ENCODE data around the gene SDC3. TPM values are rescaled to one million over a fixed set of nuclear protein-coding genes. Genes with fewer than 3 reads are reported as not detected.

SDC3 gene
- total and polyA plus RNA-seq, 11 donors = 16.8 to 83.4 (median 28.8) TPM

DNA sequence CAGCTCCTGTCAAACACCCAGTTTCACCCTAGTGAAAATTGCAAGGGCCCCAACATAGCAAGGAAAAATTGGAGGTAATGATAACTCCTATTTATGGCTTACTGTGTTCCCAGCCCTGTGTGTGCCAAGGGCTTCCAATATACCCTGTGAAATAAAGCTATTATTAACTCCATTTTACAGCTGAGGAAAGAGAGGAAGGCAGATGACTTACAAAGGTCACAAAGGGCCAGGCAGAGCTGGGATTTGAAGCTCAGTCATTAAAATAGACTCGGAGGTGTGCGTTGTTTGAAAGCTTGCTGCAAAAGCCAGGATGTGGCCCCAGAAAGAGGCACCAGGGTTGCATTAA, 20.2 kb upstream of the SDC3 start:
- Histone ChIP-seq H3K4me3 (no peak overlapping the region), H3K4me1 (peaks cover 0 to 9% (median 0%) of the 10 kb centered on the region in 12 donors), H3K27me3 (no peaks in the 10 kb centered on the region), H3K9me3 (no peaks in the 10 kb centered on the region), H3K36me3 (peaks cover 0 to 32% (median 21%) of the 10 kb centered on the region in 9 donors), H3K27ac (peak overlapping the region in 1 of 12 donors; percentile 0)
- intact Hi-C loops (cut with DNase I) = loop anchor here in 2 of 10 donors (5.0 kb wide), 2 partner anchors 196 to 206 kb away; partner anchors contain the start of gene MATN1 (in 1 of the 2)
- ATAC-seq (no peak), DNase-seq (no peak)
- 78 to 93% (median 87%) methylated on average over 2 of the region's 2 CpGs for WGBS, 4 donors
- no peak for TF ChIP-seq POLR2A (IDR thresholded peaks at IDR 0.05)
- TF ChIP-seq, protein P1, sequence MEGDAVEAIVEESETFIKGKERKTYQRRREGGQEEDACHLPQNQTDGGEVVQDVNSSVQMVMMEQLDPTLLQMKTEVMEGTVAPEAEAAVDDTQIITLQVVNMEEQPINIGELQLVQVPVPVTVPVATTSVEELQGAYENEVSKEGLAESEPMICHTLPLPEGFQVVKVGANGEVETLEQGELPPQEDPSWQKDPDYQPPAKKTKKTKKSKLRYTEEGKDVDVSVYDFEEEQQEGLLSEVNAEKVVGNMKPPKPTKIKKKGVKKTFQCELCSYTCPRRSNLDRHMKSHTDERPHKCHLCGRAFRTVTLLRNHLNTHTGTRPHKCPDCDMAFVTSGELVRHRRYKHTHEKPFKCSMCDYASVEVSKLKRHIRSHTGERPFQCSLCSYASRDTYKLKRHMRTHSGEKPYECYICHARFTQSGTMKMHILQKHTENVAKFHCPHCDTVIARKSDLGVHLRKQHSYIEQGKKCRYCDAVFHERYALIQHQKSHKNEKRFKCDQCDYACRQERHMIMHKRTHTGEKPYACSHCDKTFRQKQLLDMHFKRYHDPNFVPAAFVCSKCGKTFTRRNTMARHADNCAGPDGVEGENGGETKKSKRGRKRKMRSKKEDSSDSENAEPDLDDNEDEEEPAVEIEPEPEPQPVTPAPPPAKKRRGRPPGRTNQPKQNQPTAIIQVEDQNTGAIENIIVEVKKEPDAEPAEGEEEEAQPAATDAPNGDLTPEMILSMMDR (IDR thresholded peaks at IDR 0.05) = no peak

DNA sequence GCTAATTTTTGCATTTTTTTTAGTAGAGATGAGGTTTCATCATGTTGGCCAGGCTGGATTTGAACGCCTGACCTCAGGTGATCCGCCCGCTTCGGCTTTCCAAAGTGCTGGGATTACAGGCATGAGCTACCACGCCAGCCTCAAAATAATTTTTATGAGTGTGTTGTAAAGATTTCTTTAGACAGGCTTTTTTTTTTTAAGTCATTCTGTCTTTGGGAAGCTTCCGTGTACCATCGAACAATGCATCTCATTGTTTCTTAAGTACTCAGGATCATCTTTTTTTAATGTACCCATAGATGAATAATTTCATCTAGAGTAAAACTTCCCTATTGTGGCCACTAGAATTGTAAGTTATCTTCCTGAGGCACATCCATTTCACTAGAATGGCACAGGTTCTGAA, 19.6 kb upstream of the SDC3 start:
- intact Hi-C loops (cut with DNase I) = loop anchor here in 2 of 10 donors (5.0 kb wide), 2 partner anchors 196 to 206 kb away; partner anchors contain the start of gene MATN1 (in 1 of the 2)

DNA sequence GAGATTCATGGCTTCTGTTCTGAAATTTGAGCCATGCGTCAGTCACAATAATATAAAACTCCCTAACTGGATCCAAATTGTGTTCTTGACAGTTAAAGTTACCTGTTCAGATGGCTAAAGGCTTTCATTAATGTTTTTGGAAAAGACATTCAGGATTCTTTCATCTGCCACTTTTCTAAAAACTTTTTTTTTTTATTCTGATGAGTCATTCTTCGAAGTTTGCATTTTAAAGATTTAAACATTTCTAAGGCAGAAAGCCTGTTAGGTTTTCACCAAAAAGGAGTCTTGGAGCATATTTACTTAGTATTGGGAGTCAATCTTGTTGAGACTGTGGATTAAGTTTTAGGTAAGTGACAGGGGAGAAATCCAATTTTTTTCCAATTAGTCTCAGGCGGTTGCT, 18.9 kb upstream of the SDC3 start:
- TF ChIP-seq, protein P1 (IDR thresholded peaks at IDR 0.05) = no peak
- no peak for TF ChIP-seq POLR2A (IDR thresholded peaks at IDR 0.05)
- WGBS, 4 donors = 91 to 96% (median 94%) methylated on average over 3 of the region's 3 CpGs
- no peaks in the 10 kb centered on the region for H3K27me3 ChIP-seq
- ATAC-seq (no peak), DNase-seq (no peak)
- H3K4me3 ChIP-seq = no peak overlapping the region
- intact Hi-C loops (cut with DNase I) = loop anchor here in 2 of 10 donors (5.0 kb wide), 2 partner anchors 195 to 205 kb away; partner anchors contain the start of gene MATN1 (in 1 of the 2)
- H3K4me1 ChIP-seq = peaks cover 0 to 9% (median 0%) of the 10 kb centered on the region in 12 donors
- H3K27ac ChIP-seq = no peak overlapping the region
- peaks cover 0 to 21% (median 10%) of the 10 kb centered on the region in 9 donors for H3K36me3 ChIP-seq
- H3K9me3 ChIP-seq = no peaks in the 10 kb centered on the region

More for the DNA sequence above, 19.6 kb upstream of the SDC3 start:
- TF ChIP-seq, protein P1 (IDR thresholded peaks at IDR 0.05) = no peak
- TF ChIP-seq POLR2A (IDR thresholded peaks at IDR 0.05) = no peak
- H3K36me3 ChIP-seq = peaks cover 0 to 28% (median 17%) of the 10 kb centered on the region in 9 donors
- DNase-seq = no peak
- H3K9me3 ChIP-seq = no peaks in the 10 kb centered on the region
- no peak for ATAC-seq
- H3K4me3 ChIP-seq = no peak overlapping the region
- peaks cover 0 to 9% (median 0%) of the 10 kb centered on the region in 12 donors for H3K4me1 ChIP-seq
- no peaks in the 10 kb centered on the region for H3K27me3 ChIP-seq
- H3K27ac ChIP-seq = no peak overlapping the region
- 87 to 93% (median 92%) methylated on average over 7 of the region's 7 CpGs for WGBS, 4 donors

- WGBS, 4 donors = 86 to 95% (median 90%) methylated on average over 1 of the region's 1 CpG
- intact Hi-C loops (cut with DNase I) = loop anchor here in 1 of 10 donors (5.0 kb wide), 1 partner anchor 196 kb away; no protein-coding TSS in a partner anchor
- no peak for ATAC-seq
These were observed 15.0 kb upstream of the SDC3 start for GRCh38 chr1:30923597-30923996.

More at GRCh38 chr1:30923597-30923996, 15.0 kb upstream of the SDC3 start:
- Histone ChIP-seq H3K36me3 (no peaks in the 10 kb centered on the region), H3K4me3 (no peak overlapping the region), H3K9me3 (no peaks in the 10 kb centered on the region), H3K27me3 (no peaks in the 10 kb centered on the region), H3K27ac (no peak overlapping the region), H3K4me1 (peaks cover 0 to 16% (median 0%) of the 10 kb centered on the region in 12 donors)
- no peak for DNase-seq
- TF ChIP-seq, protein P1 (IDR thresholded peaks at IDR 0.05) = no peak
- no peak for TF ChIP-seq POLR2A (IDR thresholded peaks at IDR 0.05)

Data from heart left ventricle (tissue), 16 donors.